SK-N-SH (cell line): ENCODE measurements around the gene JMJD7. TPM values are rescaled to one million over a fixed set of nuclear protein-coding genes. Genes with fewer than 3 reads are reported as not detected.

Source experiments
- CTCF ChIA-PET: fragments of 300-600, 350-600 bp; formaldehyde crosslinking; extraction: SDS; loops from one replicate; lab custom pipeline; 2021; lab: Yijun Ruan, JAX
- POLR2A ChIA-PET: fragments of 350-600 bp; sonication (Branson Sonifier 250); formaldehyde crosslinking; extraction: SDS; loops from one replicate; lab custom pipeline; 2020; ENCODE audit warnings: antibody characterized with exemption, inconsistent platforms; lab: Yijun Ruan, JAX
- DNase-seq: peaks from one replicate; pipeline ENCODE4 v3.0.0; 2012
- H2AFZ ChIP-seq: fragments of 200-600 bp; sonication (generic); 2 replicates; pipeline ENCODE4 v1.8.1; 2016; ENCODE audit warnings: antibody characterized with exemption, mild to moderate bottlenecking, low read depth
- H3F3A ChIP-seq: fragments of 200-600 bp; sonication (generic); replicated peaks from 2 replicates; pipeline ENCODE3; 2016; ENCODE audit warnings: antibody characterized with exemption, mild to moderate bottlenecking; ENCODE audit not compliant: insufficient read depth
- H3K27ac ChIP-seq, 2 experiments: fragments of 200-500 bp in 1 of 2; fragments of 200-600 bp in 1 of 2; sonication (Bioruptor generic) in 1 of 2; sonication (generic), shearing (Covaris generic) in 1 of 2; 2 replicates each; pipeline versions ENCODE4 v1.5.1 to v1.6.1; 2014 to 2016; ENCODE audit warnings: low read depth in 2 of 2, inconsistent platforms in 1 of 2, low read length in 1 of 2, mild to moderate bottlenecking in 1 of 2, mixed read lengths in 1 of 2
- H3K27me3 ChIP-seq: fragments of 200-600 bp; sonication (generic), shearing (Covaris generic); 2 replicates; pipeline ENCODE4 v1.6.1; 2016; ENCODE audit warnings: mixed run types; ENCODE audit not compliant: insufficient read depth
- H3K36me3 ChIP-seq, 2 experiments: fragments of 200-500 bp in 1 of 2; fragments of 200-600 bp in 1 of 2; sonication (Bioruptor generic) in 1 of 2; sonication (generic) in 1 of 2; replicated peaks in 1 of 2; 2 replicates each; pipeline versions ENCODE3 to v1.5.1; 2014 to 2016; ENCODE audit warnings: low read length in 1 of 2, mild to moderate bottlenecking in 1 of 2; ENCODE audit not compliant: insufficient read depth in 2 of 2, control insufficient read depth in 1 of 2
- H3K4me1 ChIP-seq, 2 experiments: fragments of 200-500 bp in 1 of 2; fragments of 200-600 bp in 1 of 2; sonication (Bioruptor generic) in 1 of 2; sonication (generic), shearing (Covaris generic) in 1 of 2; 2 replicates each; pipeline versions ENCODE4 v1.5.1 to v1.6.1; 2014 to 2016; ENCODE audit warnings: low read depth in 1 of 2, low read length in 1 of 2, mixed run types in 1 of 2; ENCODE audit not compliant: insufficient read depth in 2 of 2, control insufficient read depth in 1 of 2
- H3K4me2 ChIP-seq: fragments of 200-600 bp; sonication (generic), shearing (Covaris generic); 2 replicates; pipeline ENCODE4 v1.6.1; 2017; ENCODE audit warnings: mixed run types
- H3K4me3 ChIP-seq, 2 experiments: fragments of 200-500 bp in 1 of 2; fragments of 200-600 bp in 1 of 2; sonication (Bioruptor generic) in 1 of 2; sonication (generic), shearing (Covaris generic) in 1 of 2; 2 replicates each; pipeline versions ENCODE4 v1.5.1 to v1.8.1; 2014 to 2016; ENCODE audit warnings: low read depth in 2 of 2, inconsistent platforms in 1 of 2, low read length in 1 of 2, mild to moderate bottlenecking in 1 of 2, mixed read lengths in 1 of 2, moderate library complexity in 1 of 2
- H3K79me2 ChIP-seq: fragments of 200-600 bp; sonication (generic); 2 replicates; pipeline ENCODE4 v1.8.1; 2017; ENCODE audit warnings: mild to moderate bottlenecking; ENCODE audit not compliant: insufficient read depth
- H3K9ac ChIP-seq: fragments of 200-600 bp; sonication (generic); 2 replicates; pipeline ENCODE4 v1.6.1; 2017; ENCODE audit warnings: mixed run types
- H3K9me2 ChIP-seq: fragments of 200-600 bp; sonication (generic); 2 replicates; pipeline ENCODE4 v1.6.1; 2017; ENCODE audit warnings: mixed run types
- H3K9me3 ChIP-seq: fragments of 200-600 bp; sonication (generic); 2 replicates; pipeline ENCODE4 v1.6.1; 2017; ENCODE audit warnings: mixed run types, mild to moderate bottlenecking, moderate library complexity
- H4K20me1 ChIP-seq: fragments of 200-600 bp; sonication (generic); 2 replicates; pipeline ENCODE4 v1.6.1; 2017; ENCODE audit warnings: mild to moderate bottlenecking, mixed run types; ENCODE audit not compliant: insufficient read depth
- ELF1 ChIP-seq: IDR thresholded peaks from 2 replicates; pipeline ENCODE4 v1.4.0; 2012
- GABPA ChIP-seq: IDR thresholded peaks from 2 replicates; pipeline ENCODE4 v1.4.0; 2012; ENCODE audit warnings: low read depth, mild to moderate bottlenecking
- IRF3 ChIP-seq: fragments of 150-350 bp; IDR thresholded peaks from 2 replicates; pipeline ENCODE4 v1.6.1; 2016; ENCODE audit warnings: mild to moderate bottlenecking, low read depth, low read length
- NFIC ChIP-seq: IDR thresholded peaks from 2 replicates; pipeline ENCODE4 v1.4.0; 2012; ENCODE audit warnings: borderline replicate concordance
- REST ChIP-seq: IDR thresholded peaks from 2 replicates; pipeline ENCODE4 v1.6.1; 2012; ENCODE audit warnings: mild to moderate bottlenecking, low read depth, low read length, moderate library complexity
- SIN3A ChIP-seq: IDR thresholded peaks from 2 replicates; pipeline ENCODE4 v1.6.1; 2012; ENCODE audit warnings: low read depth, mild to moderate bottlenecking, low read length, moderate library complexity, borderline replicate concordance
- TAF1 ChIP-seq: IDR thresholded peaks from 2 replicates; pipeline ENCODE4 v1.6.1; 2012; ENCODE audit warnings: low read depth, mild to moderate bottlenecking, low read length, moderate library complexity, borderline replicate concordance
- ZBTB33 ChIP-seq: IDR thresholded peaks from 2 replicates; pipeline ENCODE4 v1.4.0; 2012; ENCODE audit warnings: low read depth, borderline replicate concordance
- WGBS: methylation state at CpG from one replicate; pipeline ENCODE4 v1.1.6; 2017; ENCODE audit warnings: low lambda C conversion rate; 5-methylcytosine and 5-hydroxymethylcytosine counted together
- polyA plus RNA-seq, 3 experiments: library from polyadenylated mRNA; depleted of rRNA; stranded (reverse); fragments of >200 nt; gene quantifications; 2 replicates each; pipeline ENCODE4 v1.2.3, GENCODE V29; 2012

The JMJD7 gene
- polyA plus RNA-seq, 1 of the 3 experiments (the other 2 are of a cell fraction), result 6.5 TPM

- TF ChIP-seq ZBTB33 (no peak), IRF3 (no peak), TAF1 (no peak), GABPA (no peak), NFIC (no peak), ELF1 (no peak)
Measured at GRCh38 chr15:41812820-41813375, 15.0 kb upstream of the JMJD7 start (continued).

GRCh38 chr15:41813426-41813825 lies 14.5 kb upstream of the JMJD7 start:
- H3K27ac ChIP-seq, result no peak overlapping the region
- H3K9me2 ChIP-seq, result no peaks in the 10 kb centered on the region
- H3K4me3 ChIP-seq, result no peak overlapping the region
- no peaks in the 10 kb centered on the region for H3K79me2 ChIP-seq
- H3F3A ChIP-seq, result no peaks in the 10 kb centered on the region
- H3K9ac ChIP-seq, result no peak overlapping the region
- H3K36me3 ChIP-seq, result peaks cover 0 to 45% of the 10 kb centered on the region in 2 experiments
- H3K9me3 ChIP-seq, result no peaks in the 10 kb centered on the region
- 92% methylated on average over 8 of the region's 8 CpGs for whole genome bisulfite sequencing
- TF ChIP-seq ZBTB33 (no peak), REST (no peak), SIN3A (no peak)
- H4K20me1 ChIP-seq, result no peaks in the 10 kb centered on the region
- H2AFZ ChIP-seq, result no peak overlapping the region
- POLR2A ChIA-PET, result interaction anchor here (4.2 kb wide), 1 partner anchor 40 kb away, joined by 13 read pairs; the partner anchor contains the start of gene MAPKBP1
- no peaks in the 10 kb centered on the region for H3K4me1 ChIP-seq
- no peaks in the 10 kb centered on the region for H3K27me3 ChIP-seq
- DNase-seq, result no peak
- no peak overlapping the region for H3K4me2 ChIP-seq
- CTCF ChIA-PET, result interaction anchor here (0.7 to 5.3 kb wide), 10 partner anchors 10 to 347 kb away, joined by 3 to 114 read pairs (median 34); partner anchors contain the start of gene MAPKBP1
